ENCODE measurements around the gene ZGRF1.
"Not testable (repeated sequence)": the region's sequence is repeated elsewhere in the genome, so short reads cannot be mapped to it uniquely, and the experiment has no call there.

Gene ZGRF1

GRCh38 chr4:112650332-112650731 lies 13.6 kb upstream of the ZGRF1 start:
- DNase-seq (ENCODE audit: extremely low read depth, low read depth) = no peak
- no peak overlapping the region for H3K4me3 ChIP-seq (replicated peaks; ENCODE audit: low read depth, low read length)
- no peak for TF ChIP-seq CTCF (IDR thresholded peaks at IDR 0.05; ENCODE audit: low read depth, low read length, missing control alignments)

GRCh38 chr4:112649055-112649408 lies 12.3 kb upstream of the ZGRF1 start:
- no peak for TF ChIP-seq CTCF (IDR thresholded peaks at IDR 0.05; ENCODE audit: low read depth, low read length, missing control alignments)
- DNase-seq (ENCODE audit: extremely low read depth, low read depth) = no peak
- H3K4me3 ChIP-seq (replicated peaks; ENCODE audit: low read depth, low read length) = no peak overlapping the region

- no peak for TF ChIP-seq CTCF (IDR thresholded peaks at IDR 0.05; ENCODE audit: low read depth, low read length, missing control alignments)
- H3K4me3 ChIP-seq (replicated peaks; ENCODE audit: low read depth, low read length) = no peak overlapping the region
- no peak for DNase-seq (ENCODE audit: extremely low read depth, low read depth)
Observed at GRCh38 chr4:112648263-112649054, 11.8 kb upstream of the ZGRF1 start.

- DNase-seq (ENCODE audit: extremely low read depth, low read depth) = no peak
- TF ChIP-seq CTCF (IDR thresholded peaks at IDR 0.05; ENCODE audit: low read depth, low read length, missing control alignments) = no peak
- H3K4me3 ChIP-seq (replicated peaks; ENCODE audit: low read depth, low read length) = no peak overlapping the region
Observed at GRCh38 chr4:112647785-112648184, 11.1 kb upstream of the ZGRF1 start.

- no peak overlapping the region for H3K4me3 ChIP-seq (replicated peaks; ENCODE audit: low read depth, low read length)
- no peak for DNase-seq (ENCODE audit: extremely low read depth, low read depth)
- TF ChIP-seq CTCF (IDR thresholded peaks at IDR 0.05; ENCODE audit: low read depth, low read length, missing control alignments) = no peak
Observed at GRCh38 chr4:112646632-112647537, 10.2 kb upstream of the ZGRF1 start.

GRCh38 chr4:112645541-112646329 lies 9.0 kb upstream of the ZGRF1 start:
- DNase-seq (ENCODE audit: extremely low read depth, low read depth) = no peak
- no peak for TF ChIP-seq CTCF (IDR thresholded peaks at IDR 0.05; ENCODE audit: low read depth, low read length, missing control alignments)
- no peak overlapping the region for H3K4me3 ChIP-seq (replicated peaks; ENCODE audit: low read depth, low read length)

- not testable (repeated sequence) for DNase-seq (ENCODE audit: extremely low read depth, low read depth)
Observed at GRCh38 chr4:112644595-112645535, 8.2 kb upstream of the ZGRF1 start.

More at GRCh38 chr4:112644595-112645535, 8.2 kb upstream of the ZGRF1 start:
- H3K4me3 ChIP-seq (replicated peaks; ENCODE audit: low read depth, low read length) = not testable (repeated sequence)

All from HFF-Myc (cell line).